Stomach smooth muscle (tissue), 2 donors: ENCODE data around the gene DTNB.
A peak's percentile ranks its signal among the peaks of the same experiment; 100 is the strongest.
"Not testable (repeated sequence)": the region's sequence is repeated elsewhere in the genome, so short reads cannot be mapped to it uniquely, and the experiment has no call there.

ENCODE experiments used
- H3K27ac ChIP-seq: one replicate; pipeline ENCODE4 v1.7.0; 2013; ENCODE audit warnings: mild to moderate bottlenecking, low read length, inconsistent platforms
- H3K27me3 ChIP-seq, 2 donors: one replicate each; pipeline ENCODE4 v1.7.0; 2013; ENCODE audit warnings: low read length in 2 of 2; ENCODE audit not compliant: insufficient read depth in 2 of 2, control insufficient read depth in 1 of 2
- H3K36me3 ChIP-seq, 2 donors: one replicate each; pipeline ENCODE4 v1.7.0; 2013; ENCODE audit warnings: low read length in 2 of 2; ENCODE audit not compliant: control insufficient read depth in 2 of 2, insufficient read depth in 2 of 2
- H3K4me1 ChIP-seq: one replicate; pipeline ENCODE4 v1.7.0; 2013; ENCODE audit warnings: low read length; ENCODE audit not compliant: control insufficient read depth, insufficient read depth
- H3K4me3 ChIP-seq, 2 donors: one replicate each; pipeline ENCODE4 v1.7.0; 2013; ENCODE audit warnings: low read length in 2 of 2
- H3K9ac ChIP-seq, 2 donors: one replicate each; pipeline ENCODE4 v1.7.0; 2013; ENCODE audit warnings: low read length in 2 of 2, mild to moderate bottlenecking in 1 of 2
- H3K9me3 ChIP-seq, 2 donors: one replicate each; pipeline ENCODE4 v1.7.0; 2013; ENCODE audit warnings: low read length in 2 of 2; ENCODE audit not compliant: control insufficient read depth in 2 of 2
- donor health status: healthy.
- donor health status: Pancreatic carcinoma.

Gene DTNB

GRCh38 chr2:25534455-25534854 lies 138.9 kb downstream of the DTNB start:
- Histone ChIP-seq H3K27ac (no peak overlapping the region), H3K4me3 (no peak overlapping the region), H3K27me3 (no peaks in the 10 kb centered on the region), H3K9ac (no peak overlapping the region), H3K4me1 (no peaks in the 10 kb centered on the region), H3K36me3 (no peaks in the 10 kb centered on the region), H3K9me3 (no peaks in the 10 kb centered on the region)

- H3K4me3 ChIP-seq, H3K36me3 ChIP-seq, H3K27me3 ChIP-seq, H3K27ac ChIP-seq, H3K4me1 ChIP-seq, H3K9ac ChIP-seq, H3K9me3 ChIP-seq: not testable (repeated sequence)
Observed at GRCh38 chr2:25533771-25534170, 139.6 kb downstream of the DTNB start.

- Histone ChIP-seq H3K9ac (no peak overlapping the region), H3K4me3 (no peak overlapping the region), H3K27ac (no peak overlapping the region), H3K27me3 (no peaks in the 10 kb centered on the region), H3K9me3 (no peaks in the 10 kb centered on the region), H3K4me1 (no peaks in the 10 kb centered on the region), H3K36me3 (no peaks in the 10 kb centered on the region)
Observed at GRCh38 chr2:25532521-25532920, 140.9 kb downstream of the DTNB start.

- Histone ChIP-seq H3K9me3 (no peaks in the 10 kb centered on the region), H3K27ac (no peak overlapping the region), H3K9ac (no peak overlapping the region), H3K4me3 (no peak overlapping the region), H3K36me3 (no peaks in the 10 kb centered on the region), H3K4me1 (no peaks in the 10 kb centered on the region), H3K27me3 (no peaks in the 10 kb centered on the region)
Observed at GRCh38 chr2:25529034-25529433, 144.3 kb downstream of the DTNB start.

- no peaks in the 10 kb centered on the region for H3K4me1 ChIP-seq
- no peak overlapping the region for H3K9ac ChIP-seq
- no peaks in the 10 kb centered on the region for H3K9me3 ChIP-seq
- H3K4me3 ChIP-seq: no peak overlapping the region
- no peaks in the 10 kb centered on the region for H3K27me3 ChIP-seq
- H3K36me3 ChIP-seq: no peaks in the 10 kb centered on the region
- no peak overlapping the region for H3K27ac ChIP-seq
Observed at GRCh38 chr2:25528173-25528572, 145.2 kb downstream of the DTNB start.

- Histone ChIP-seq H3K9ac (no peak overlapping the region), H3K4me3 (no peak overlapping the region), H3K27ac (no peak overlapping the region), H3K36me3 (no peaks in the 10 kb centered on the region), H3K4me1 (peaks cover 5% of the 10 kb centered on the region), H3K9me3 (no peaks in the 10 kb centered on the region), H3K27me3 (no peaks in the 10 kb centered on the region)
Observed at GRCh38 chr2:25524507-25524906, 148.9 kb downstream of the DTNB start.

GRCh38 chr2:25523060-25523459 lies 150.3 kb downstream of the DTNB start:
- Histone ChIP-seq H3K36me3 (no peaks in the 10 kb centered on the region), H3K27me3 (no peaks in the 10 kb centered on the region), H3K27ac (no peak overlapping the region)

GRCh38 chr2:25521665-25522387 lies 151.6 kb downstream of the DTNB start:
- Histone ChIP-seq H3K27ac (no peak overlapping the region), H3K9ac (peak overlapping the region in 1 of 2 donors; percentile 21)

More at GRCh38 chr2:25523060-25523459, 150.3 kb downstream of the DTNB start:
- Histone ChIP-seq H3K9me3 (no peaks in the 10 kb centered on the region), H3K4me1 (peaks cover 9% of the 10 kb centered on the region), H3K4me3 (no peak overlapping the region), H3K9ac (no peak overlapping the region)

GRCh38 chr2:25521126-25521525 lies 152.3 kb downstream of the DTNB start:
- no peaks in the 10 kb centered on the region for H3K9me3 ChIP-seq
- H3K4me3 ChIP-seq: no peak overlapping the region
- H3K27ac ChIP-seq: no peak overlapping the region
- H3K4me1 ChIP-seq: peaks cover 9% of the 10 kb centered on the region
- H3K36me3 ChIP-seq: no peaks in the 10 kb centered on the region
- no peaks in the 10 kb centered on the region for H3K27me3 ChIP-seq
- H3K9ac ChIP-seq: no peak overlapping the region

More at GRCh38 chr2:25521665-25522387, 151.6 kb downstream of the DTNB start:
- Histone ChIP-seq H3K27me3 (no peaks in the 10 kb centered on the region), H3K9me3 (no peaks in the 10 kb centered on the region), H3K4me1 (peaks cover 9% of the 10 kb centered on the region), H3K36me3 (no peaks in the 10 kb centered on the region), H3K4me3 (peak overlapping the region; percentile 67 to 73)

- no peaks in the 10 kb centered on the region for H3K9me3 ChIP-seq
- H3K27ac ChIP-seq: no peak overlapping the region
- H3K36me3 ChIP-seq: no peaks in the 10 kb centered on the region
- no peaks in the 10 kb centered on the region for H3K27me3 ChIP-seq
- H3K9ac ChIP-seq: no peak overlapping the region
- no peak overlapping the region for H3K4me3 ChIP-seq
- peaks cover 9% of the 10 kb centered on the region for H3K4me1 ChIP-seq
Observed at GRCh38 chr2:25517701-25518100, 155.7 kb downstream of the DTNB start.

GRCh38 chr2:25514043-25514637 lies 159.2 kb downstream of the DTNB start:
- Histone ChIP-seq H3K27me3 (no peaks in the 10 kb centered on the region), H3K9me3 (no peaks in the 10 kb centered on the region), H3K27ac (no peak overlapping the region), H3K4me1 (peaks cover 4% of the 10 kb centered on the region), H3K9ac (no peak overlapping the region), H3K36me3 (no peaks in the 10 kb centered on the region), H3K4me3 (no peak overlapping the region)
